ENCODE results near the gene METTL8.

GRCh38 chr2:171431677-171432167 is 2.1 kb downstream of the METTL8 start:
- TF ChIP-seq POLR2A (IDR thresholded peaks at IDR 0.05; ENCODE audit: low read depth, low read length) (no peak), POLR2AphosphoS5 (IDR thresholded peaks at IDR 0.05; ENCODE audit: low read depth, low read length) (no peak; the same call in 1 of the 2 replicates), SPI1 (IDR thresholded peaks at IDR 0.05; ENCODE audit: low read depth, low read length) (no peak)

Data from GM12891 (cell line).